ENCODE measurements around the gene ATL1. TPM values are rescaled to one million over a fixed set of nuclear protein-coding genes. Genes with fewer than 3 reads are reported as not detected.

ATL1 gene
- total and polyA plus RNA-seq, 2 experiments from 2014 or later = 3.5 to 7.0 TPM

DNA sequence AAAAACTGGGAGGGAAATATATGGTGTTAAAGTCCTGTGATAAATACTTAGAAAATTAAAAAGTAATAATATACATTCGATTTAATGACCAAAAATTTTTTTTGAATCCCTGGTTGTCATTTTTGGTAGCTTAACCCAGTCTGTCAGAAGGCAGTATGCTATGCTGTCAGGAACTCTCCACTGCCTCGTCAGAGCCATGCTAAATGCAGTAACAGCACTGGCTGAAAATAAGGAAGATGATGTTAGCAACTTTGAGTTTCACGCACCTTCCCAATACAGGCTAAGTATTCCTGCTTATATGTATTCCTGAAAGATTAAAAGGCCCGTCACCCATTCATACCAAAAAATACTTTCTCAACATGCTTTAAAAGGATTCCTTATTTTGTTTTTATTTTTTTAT lies 74.0 kb downstream of the ATL1 start:
- no peaks in the 10 kb centered on the region for H3K4me1 ChIP-seq (ENCODE audit: insufficient read depth)
- H3K4me2 ChIP-seq = no peak overlapping the region
- no peaks in the 10 kb centered on the region for H4K20me1 ChIP-seq (replicated peaks; ENCODE audit: insufficient read depth)
- peaks cover 16% of the 10 kb centered on the region for H3K36me3 ChIP-seq (ENCODE audit: insufficient read depth)
- H2AFZ ChIP-seq = no peak overlapping the region
- Mint-ChIP-seq H3K27ac (no peak overlapping the region), H3K27me3 (ENCODE audit: insufficient read depth, low read depth, poor library complexity) (peaks cover 1% of the 10 kb centered on the region), H3K4me3 (no peak overlapping the region), H3K4me1 (peaks cover 2% of the 10 kb centered on the region; the same call in 2 of the 3 replicates), H3K9me3 (no peaks in the 10 kb centered on the region), H3K36me3 (ENCODE audit: low read depth) (peaks cover 9% of the 10 kb centered on the region; the same call in 2 of the 3 replicates)
- DNase-seq (ENCODE audit: low spot score) = no peak
- no peaks in the 10 kb centered on the region for H3K9me2 ChIP-seq (ENCODE audit: insufficient read depth)
- no peaks in the 10 kb centered on the region; the same call in 1 of the 2 replicates for H3K79me2 ChIP-seq (replicated peaks; ENCODE audit: insufficient read depth)
- H3K27ac ChIP-seq (ENCODE audit: low read depth) = no peak overlapping the region
- H3F3A ChIP-seq (replicated peaks; ENCODE audit: low read depth) = no peaks in the 10 kb centered on the region
- no peak for ATAC-seq
- H3K27me3 ChIP-seq (ENCODE audit: insufficient read depth) = no peaks in the 10 kb centered on the region
- H3K4me3 ChIP-seq = no peak overlapping the region
- no peak for TF ChIP-seq CREB1 (CRISPR knock-in tag; IDR thresholded peaks at IDR 0.05; ENCODE audit: low read depth)
- TF ChIP-seq ZNF114 (CRISPR knock-in tag; IDR thresholded peaks at IDR 0.05) = no peak
- TF ChIP-seq, protein P1, sequence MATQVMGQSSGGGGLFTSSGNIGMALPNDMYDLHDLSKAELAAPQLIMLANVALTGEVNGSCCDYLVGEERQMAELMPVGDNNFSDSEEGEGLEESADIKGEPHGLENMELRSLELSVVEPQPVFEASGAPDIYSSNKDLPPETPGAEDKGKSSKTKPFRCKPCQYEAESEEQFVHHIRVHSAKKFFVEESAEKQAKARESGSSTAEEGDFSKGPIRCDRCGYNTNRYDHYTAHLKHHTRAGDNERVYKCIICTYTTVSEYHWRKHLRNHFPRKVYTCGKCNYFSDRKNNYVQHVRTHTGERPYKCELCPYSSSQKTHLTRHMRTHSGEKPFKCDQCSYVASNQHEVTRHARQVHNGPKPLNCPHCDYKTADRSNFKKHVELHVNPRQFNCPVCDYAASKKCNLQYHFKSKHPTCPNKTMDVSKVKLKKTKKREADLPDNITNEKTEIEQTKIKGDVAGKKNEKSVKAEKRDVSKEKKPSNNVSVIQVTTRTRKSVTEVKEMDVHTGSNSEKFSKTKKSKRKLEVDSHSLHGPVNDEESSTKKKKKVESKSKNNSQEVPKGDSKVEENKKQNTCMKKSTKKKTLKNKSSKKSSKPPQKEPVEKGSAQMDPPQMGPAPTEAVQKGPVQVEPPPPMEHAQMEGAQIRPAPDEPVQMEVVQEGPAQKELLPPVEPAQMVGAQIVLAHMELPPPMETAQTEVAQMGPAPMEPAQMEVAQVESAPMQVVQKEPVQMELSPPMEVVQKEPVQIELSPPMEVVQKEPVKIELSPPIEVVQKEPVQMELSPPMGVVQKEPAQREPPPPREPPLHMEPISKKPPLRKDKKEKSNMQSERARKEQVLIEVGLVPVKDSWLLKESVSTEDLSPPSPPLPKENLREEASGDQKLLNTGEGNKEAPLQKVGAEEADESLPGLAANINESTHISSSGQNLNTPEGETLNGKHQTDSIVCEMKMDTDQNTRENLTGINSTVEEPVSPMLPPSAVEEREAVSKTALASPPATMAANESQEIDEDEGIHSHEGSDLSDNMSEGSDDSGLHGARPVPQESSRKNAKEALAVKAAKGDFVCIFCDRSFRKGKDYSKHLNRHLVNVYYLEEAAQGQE (IDR thresholded peaks at IDR 0.05; ENCODE audit: unreplicated experiment) = no peak

DNA sequence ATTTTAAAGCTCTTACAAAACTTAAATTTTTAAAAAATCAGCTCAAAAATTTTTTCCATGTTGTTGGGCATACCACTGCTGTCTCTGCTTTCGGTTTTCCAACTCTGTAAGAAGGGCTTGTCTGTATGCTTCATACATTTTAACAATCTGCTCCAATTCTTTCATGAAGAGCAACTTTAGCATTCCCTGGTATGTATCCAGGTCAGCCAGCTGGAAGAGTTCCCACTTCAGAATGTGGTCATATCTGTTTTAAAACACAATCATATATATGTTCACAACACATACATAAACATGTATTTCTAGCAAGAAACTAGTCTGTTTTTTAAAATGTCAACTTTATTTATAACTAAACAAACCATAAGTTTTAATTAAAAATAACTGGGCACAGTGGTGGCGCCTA lies 75.2 kb downstream of the ATL1 start:
- H3K36me3 Mint-ChIP-seq (ENCODE audit: low read depth) = peaks cover 18% of the 10 kb centered on the region; the same call in 2 of the 3 replicates
- H3K79me2 ChIP-seq (replicated peaks; ENCODE audit: insufficient read depth) = no peaks in the 10 kb centered on the region; the same call in none of the 2 replicates
- no peaks in the 10 kb centered on the region for H4K20me1 ChIP-seq (replicated peaks; ENCODE audit: insufficient read depth)
- ATAC-seq (no peak), DNase-seq (ENCODE audit: low spot score) (no peak)
- H3K27ac Mint-ChIP-seq = no peak overlapping the region
- H3K9me3 Mint-ChIP-seq = no peaks in the 10 kb centered on the region
- H3F3A ChIP-seq (replicated peaks; ENCODE audit: low read depth) = no peaks in the 10 kb centered on the region
- H3K36me3 ChIP-seq (ENCODE audit: insufficient read depth) = peaks cover 16% of the 10 kb centered on the region
- H3K4me2 ChIP-seq = no peak overlapping the region
- H3K4me1 Mint-ChIP-seq = peaks cover 10% of the 10 kb centered on the region
- H3K9me2 ChIP-seq (ENCODE audit: insufficient read depth) = no peaks in the 10 kb centered on the region
- peaks cover 5% of the 10 kb centered on the region for H3K4me1 ChIP-seq (ENCODE audit: insufficient read depth)
- no peak overlapping the region for H2AFZ ChIP-seq
- H3K27me3 Mint-ChIP-seq (ENCODE audit: insufficient read depth, low read depth, poor library complexity) = peaks cover 2% of the 10 kb centered on the region
- H3K4me3 Mint-ChIP-seq = no peak overlapping the region
- H3K4me3 ChIP-seq = no peak overlapping the region
- H3K27me3 ChIP-seq (ENCODE audit: insufficient read depth) = no peaks in the 10 kb centered on the region
- no peak overlapping the region for H3K27ac ChIP-seq (ENCODE audit: low read depth)
- no peak for TF ChIP-seq ZNF331 (CRISPR knock-in tag; IDR thresholded peaks at IDR 0.05; ENCODE audit: low read depth)
- no peak for TF ChIP-seq EZH2 (IDR thresholded peaks at IDR 0.05; ENCODE audit: low read depth, unreplicated experiment)
- TF ChIP-seq JUNB (IDR thresholded peaks at IDR 0.05; ENCODE audit: unreplicated experiment) = no peak
- TF ChIP-seq, protein P2, sequence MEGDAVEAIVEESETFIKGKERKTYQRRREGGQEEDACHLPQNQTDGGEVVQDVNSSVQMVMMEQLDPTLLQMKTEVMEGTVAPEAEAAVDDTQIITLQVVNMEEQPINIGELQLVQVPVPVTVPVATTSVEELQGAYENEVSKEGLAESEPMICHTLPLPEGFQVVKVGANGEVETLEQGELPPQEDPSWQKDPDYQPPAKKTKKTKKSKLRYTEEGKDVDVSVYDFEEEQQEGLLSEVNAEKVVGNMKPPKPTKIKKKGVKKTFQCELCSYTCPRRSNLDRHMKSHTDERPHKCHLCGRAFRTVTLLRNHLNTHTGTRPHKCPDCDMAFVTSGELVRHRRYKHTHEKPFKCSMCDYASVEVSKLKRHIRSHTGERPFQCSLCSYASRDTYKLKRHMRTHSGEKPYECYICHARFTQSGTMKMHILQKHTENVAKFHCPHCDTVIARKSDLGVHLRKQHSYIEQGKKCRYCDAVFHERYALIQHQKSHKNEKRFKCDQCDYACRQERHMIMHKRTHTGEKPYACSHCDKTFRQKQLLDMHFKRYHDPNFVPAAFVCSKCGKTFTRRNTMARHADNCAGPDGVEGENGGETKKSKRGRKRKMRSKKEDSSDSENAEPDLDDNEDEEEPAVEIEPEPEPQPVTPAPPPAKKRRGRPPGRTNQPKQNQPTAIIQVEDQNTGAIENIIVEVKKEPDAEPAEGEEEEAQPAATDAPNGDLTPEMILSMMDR (conservative IDR thresholded peaks at IDR 0.05; ENCODE audit: low read depth in 2 of 2) = no peak
- TF ChIP-seq, protein P1 (IDR thresholded peaks at IDR 0.05; ENCODE audit: unreplicated experiment) = no peak
- TF ChIP-seq NANOG (IDR thresholded peaks at IDR 0.05; ENCODE audit: borderline replicate concordance) = no peak
- TF ChIP-seq POLR2AphosphoS5 (IDR thresholded peaks at IDR 0.05; ENCODE audit: low read depth) = no peak
- TF ChIP-seq, protein P3, sequence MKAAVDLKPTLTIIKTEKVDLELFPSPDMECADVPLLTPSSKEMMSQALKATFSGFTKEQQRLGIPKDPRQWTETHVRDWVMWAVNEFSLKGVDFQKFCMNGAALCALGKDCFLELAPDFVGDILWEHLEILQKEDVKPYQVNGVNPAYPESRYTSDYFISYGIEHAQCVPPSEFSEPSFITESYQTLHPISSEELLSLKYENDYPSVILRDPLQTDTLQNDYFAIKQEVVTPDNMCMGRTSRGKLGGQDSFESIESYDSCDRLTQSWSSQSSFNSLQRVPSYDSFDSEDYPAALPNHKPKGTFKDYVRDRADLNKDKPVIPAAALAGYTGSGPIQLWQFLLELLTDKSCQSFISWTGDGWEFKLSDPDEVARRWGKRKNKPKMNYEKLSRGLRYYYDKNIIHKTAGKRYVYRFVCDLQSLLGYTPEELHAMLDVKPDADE (IDR thresholded peaks at IDR 0.05) = no peak

Data from GM23338 (cell line).